Fibroblast of upper back skin (primary cell): Measurements from ENCODE around the gene CYSRT1.

Source experiments
- DNase-seq: peaks from one replicate; pipeline ENCODE4 v3.0.0-alpha.2; 2013

CYSRT1 gene

GRCh38 chr9:137191245-137191644 lies 33.7 kb upstream of the CYSRT1 start:
- DNase-seq, result no peak

- no peak for DNase-seq
These were observed 33.1 kb upstream of the CYSRT1 start for GRCh38 chr9:137191691-137192447.

- no peak for DNase-seq
These were observed 32.6 kb upstream of the CYSRT1 start for GRCh38 chr9:137192448-137192780.

GRCh38 chr9:137192859-137193258 lies 32.1 kb upstream of the CYSRT1 start:
- DNase-seq, result no peak

GRCh38 chr9:137193771-137194170 lies 31.2 kb upstream of the CYSRT1 start:
- DNase-seq, result no peak

- DNase-seq, result no peak
These were observed 30.6 kb upstream of the CYSRT1 start for GRCh38 chr9:137194388-137194787.

GRCh38 chr9:137194909-137195308 lies 30.1 kb upstream of the CYSRT1 start:
- no peak for DNase-seq

- DNase-seq, result no peak
These were observed 29.3 kb upstream of the CYSRT1 start for GRCh38 chr9:137195525-137196220.

- no peak for DNase-seq
These were observed 26.7 kb upstream of the CYSRT1 start for GRCh38 chr9:137198051-137198901.

GRCh38 chr9:137198902-137199283 lies 26.1 kb upstream of the CYSRT1 start:
- no peak for DNase-seq

- DNase-seq, result no peak
These were observed 25.4 kb upstream of the CYSRT1 start for GRCh38 chr9:137199411-137200121.

GRCh38 chr9:137200311-137201204 lies 24.4 kb upstream of the CYSRT1 start, which contains the start of gene TPRN:
Gene TPRN (minus strand): TSS chr9:137200741. CDS start chr9:137200711, 30 bp downstream.
- peak; percentile 100 for DNase-seq

- DNase-seq, result no peak
These were observed 23.6 kb upstream of the CYSRT1 start for GRCh38 chr9:137201205-137201868.

GRCh38 chr9:137202966-137203365 lies 22.0 kb upstream of the CYSRT1 start:
- DNase-seq, result no peak

GRCh38 chr9:137204731-137205125 lies 20.2 kb upstream of the CYSRT1 start:
- DNase-seq, result no peak

- peak; percentile 81 for DNase-seq
These were observed 19.6 kb upstream of the CYSRT1 start, which contains the start of the genes NDOR1 and TMEM203 for GRCh38 chr9:137205126-137206069. Gene NDOR1 (plus strand): TSS chr9:137205700. CDS start chr9:137205778, 78 bp downstream. Gene TMEM203 (minus strand): TSS chr9:137205648. CDS start chr9:137205414, 234 bp downstream.

- no peak for DNase-seq
These were observed 18.4 kb upstream of the CYSRT1 start for GRCh38 chr9:137206602-137207001.

GRCh38 chr9:137211532-137211931 lies 13.4 kb upstream of the CYSRT1 start:
- DNase-seq, result no peak

GRCh38 chr9:137212520-137212919 lies 12.5 kb upstream of the CYSRT1 start:
- DNase-seq, result no peak
